Left lung (tissue), 10 donors: ENCODE results near the gene CHRM5. TPM values are rescaled to one million over a fixed set of nuclear protein-coding genes. Genes with fewer than 3 reads are reported as not detected.

Experiments used
- ATAC-seq: fragments of 200-7000 bp; cut with Tn5 transposase; one replicate; pipeline ENCODE4 v1.9.1; 2020; ENCODE audit warnings: moderate library complexity
- DNase-seq, 4 donors: peaks; one replicate each; pipeline ENCODE4 v3.0.0-alpha.2; 2013 to 2020
- H3K27ac ChIP-seq, 2 donors: fragments of 200-600 bp; sonication (generic) in 1 of 2; one replicate each; pipeline versions ENCODE4 v1.5.0 to v1.8.0; 2020 to 2021
- H3K27me3 ChIP-seq, 2 donors: fragments of 200-600 bp; sonication (generic) in 1 of 2; one replicate each; pipeline versions ENCODE4 v1.5.0 to v1.8.0; 2020 to 2021
- H3K36me3 ChIP-seq, 2 donors: fragments of 200-600 bp; sonication (generic) in 1 of 2; one replicate each; pipeline versions ENCODE4 v1.5.0 to v1.8.0; 2020 to 2021
- H3K4me1 ChIP-seq, 2 donors: fragments of 200-600 bp; one replicate each; pipeline ENCODE4 v1.8.0; 2021
- H3K4me3 ChIP-seq, 2 donors: fragments of 200-600 bp; sonication (generic) in 1 of 2; one replicate each; pipeline versions ENCODE4 v1.5.0 to v1.8.0; 2020 to 2021; ENCODE audit warnings: mild to moderate bottlenecking in 1 of 2
- H3K9me3 ChIP-seq, 2 donors: fragments of 200-600 bp; sonication (generic) in 1 of 2; one replicate each; pipeline versions ENCODE4 v1.5.0 to v1.8.0; 2020 to 2021
- CTCF ChIP-seq, 2 donors: fragments of 200-600 bp; sonication (generic) in 1 of 2; IDR thresholded peaks; one replicate each; pipeline versions ENCODE4 v1.5.0 to v1.8.0; 2021; ENCODE audit warnings: antibody characterized with exemption in 2 of 2
- intact Hi-C, 2 donors: fragments of 100-400 bp; cut with DNase I; formaldehyde crosslinking; loops; one replicate each; pipeline versions ENCODE4 v1.11.2 to v1.14.2; 2022
- polyA plus RNA-seq, 6 donors: library from polyadenylated mRNA; unstranded; fragments of 120-200 nt; gene quantifications; one replicate each; pipeline ENCODE4 v1.2.1, GENCODE V29; 2013; ENCODE audit not compliant: insufficient read length in 6 of 6
- total RNA-seq, 2 donors: library from RNA; stranded (reverse); fragmentation: NEBNext Ultra II Directional; extraction: Animal tissue kit (Norgen Biotek cat#: 25700); gene quantifications; one replicate each; pipeline ENCODE4 v1.2.1, GENCODE V29; 2021
- donor health status: DM: no; HTN: yes; CAD: no.
- donor health status: DM: no; HTN: no; CAD: no.

Gene CHRM5
- total and polyA plus RNA-seq, 8 donors, result 0.15 to 0.61 (median 0.30) TPM; not detected in 2

- Histone ChIP-seq H3K4me3 (no peak overlapping the region), H3K27me3 (no peaks in the 10 kb centered on the region), H3K4me1 (no peaks in the 10 kb centered on the region), H3K27ac (no peak overlapping the region), H3K36me3 (no peaks in the 10 kb centered on the region), H3K9me3 (no peaks in the 10 kb centered on the region)
- DNase-seq (no peak), ATAC-seq (peak; percentile 24)
- intact Hi-C loops, result loop anchor here in 1 of 2 donors (10.0 kb wide), 1 partner anchor 225 kb away; no protein-coding TSS in a partner anchor
- no peak for TF ChIP-seq CTCF (IDR thresholded peaks at IDR 0.05)
These were observed 8.3 kb upstream of the CHRM5 start for GRCh38 chr15:33959844-33960548.

- DNase-seq, result no peak
- H3K4me1 ChIP-seq, result no peaks in the 10 kb centered on the region
- no peaks in the 10 kb centered on the region for H3K27me3 ChIP-seq
- intact Hi-C loops, result loop anchor here in 1 of 2 donors (10.0 kb wide), 1 partner anchor 226 kb away; no protein-coding TSS in a partner anchor
- H3K36me3 ChIP-seq, result no peaks in the 10 kb centered on the region
- no peak for ATAC-seq
- H3K9me3 ChIP-seq, result no peaks in the 10 kb centered on the region
- no peak overlapping the region for H3K4me3 ChIP-seq
- H3K27ac ChIP-seq, result no peak overlapping the region
- no peak for TF ChIP-seq CTCF (IDR thresholded peaks at IDR 0.05)
These were observed 7.8 kb upstream of the CHRM5 start for GRCh38 chr15:33960549-33960935.

GRCh38 chr15:33963831-33964664, 4.2 kb upstream of the CHRM5 start:
- intact Hi-C loops, result loop anchor here in 1 of 2 donors (10.0 kb wide), 1 partner anchor 229 kb away; no protein-coding TSS in a partner anchor
- TF ChIP-seq CTCF (IDR thresholded peaks at IDR 0.05), result peak in 1 of 2 donors; percentile 46
- Histone ChIP-seq H3K27ac (no peak overlapping the region), H3K9me3 (no peaks in the 10 kb centered on the region), H3K4me1 (no peaks in the 10 kb centered on the region), H3K4me3 (no peak overlapping the region), H3K36me3 (no peaks in the 10 kb centered on the region), H3K27me3 (no peaks in the 10 kb centered on the region)
- DNase-seq, result peak in 1 of 4 donors; percentile 37
- peak; percentile 81 for ATAC-seq

GRCh38 chr15:33964665-33965040, 3.6 kb upstream of the CHRM5 start:
- intact Hi-C loops, result loop anchor here in 1 of 2 donors (10.0 kb wide), 1 partner anchor 230 kb away; no protein-coding TSS in a partner anchor
- no peak for DNase-seq

More at GRCh38 chr15:33964665-33965040, 3.6 kb upstream of the CHRM5 start:
- H3K27me3 ChIP-seq, result no peaks in the 10 kb centered on the region
- H3K9me3 ChIP-seq, result no peaks in the 10 kb centered on the region
- H3K4me3 ChIP-seq, result no peak overlapping the region
- TF ChIP-seq CTCF (IDR thresholded peaks at IDR 0.05), result no peak
- ATAC-seq, result no peak
- no peaks in the 10 kb centered on the region for H3K36me3 ChIP-seq
- no peaks in the 10 kb centered on the region for H3K4me1 ChIP-seq
- no peak overlapping the region for H3K27ac ChIP-seq
